Mesothelial cell of epicardium (in vitro differentiated cells): ENCODE data around the gene VEGFA. TPM values are rescaled to one million over a fixed set of nuclear protein-coding genes. Genes with fewer than 3 reads are reported as not detected.

Experiments used
- DNase-seq, 2 experiments: peaks; one replicate each; pipeline ENCODE4 v3.0.0; 2021; ENCODE audit warnings: low spot score in 2 of 2; ENCODE audit not compliant: unreplicated experiment in 2 of 2
- H3K27ac Mint-ChIP-seq: 2 replicates; pipeline ENCODE4 v1.8.0; 2021; ENCODE audit warnings: mixed read lengths
- H3K27me3 Mint-ChIP-seq: 2 replicates; pipeline ENCODE4 v1.8.0; 2021; ENCODE audit warnings: low read depth, mixed read lengths
- H3K36me3 Mint-ChIP-seq: 2 replicates; pipeline ENCODE4 v1.8.0; 2021; ENCODE audit warnings: mixed read lengths
- H3K4me1 Mint-ChIP-seq: 2 replicates; pipeline ENCODE4 v1.8.0; 2021; ENCODE audit warnings: mixed read lengths
- H3K4me3 Mint-ChIP-seq: 2 replicates; pipeline ENCODE4 v1.8.0; 2021; ENCODE audit warnings: mild to moderate bottlenecking, moderate library complexity, mixed read lengths
- H3K9me3 Mint-ChIP-seq: 2 replicates; pipeline ENCODE4 v1.8.0; 2021; ENCODE audit warnings: mixed read lengths
- total RNA-seq: library from RNA; stranded (reverse); gene quantifications from 3 replicates; pipeline ENCODE4 v1.2.1, GENCODE V29; 2021
- TF ChIP-seq, protein P1 (sequence below): fragments of 200-600 bp; sonication (generic); IDR thresholded peaks from one replicate; pipeline ENCODE4 v1.5.0; 2021; ENCODE audit warnings: antibody characterized with exemption; ENCODE audit not compliant: unreplicated experiment

Gene VEGFA
- total RNA-seq, 1 donor from 2014 or later, result 185 TPM

- Mint-ChIP-seq H3K4me3 (no peak overlapping the region), H3K36me3 (peaks cover 22% of the 10 kb centered on the region), H3K4me1 (no peaks in the 10 kb centered on the region), H3K9me3 (no peaks in the 10 kb centered on the region), H3K27ac (no peak overlapping the region), H3K27me3 (no peaks in the 10 kb centered on the region)
- DNase-seq, result no peak
- TF ChIP-seq, protein P1, sequence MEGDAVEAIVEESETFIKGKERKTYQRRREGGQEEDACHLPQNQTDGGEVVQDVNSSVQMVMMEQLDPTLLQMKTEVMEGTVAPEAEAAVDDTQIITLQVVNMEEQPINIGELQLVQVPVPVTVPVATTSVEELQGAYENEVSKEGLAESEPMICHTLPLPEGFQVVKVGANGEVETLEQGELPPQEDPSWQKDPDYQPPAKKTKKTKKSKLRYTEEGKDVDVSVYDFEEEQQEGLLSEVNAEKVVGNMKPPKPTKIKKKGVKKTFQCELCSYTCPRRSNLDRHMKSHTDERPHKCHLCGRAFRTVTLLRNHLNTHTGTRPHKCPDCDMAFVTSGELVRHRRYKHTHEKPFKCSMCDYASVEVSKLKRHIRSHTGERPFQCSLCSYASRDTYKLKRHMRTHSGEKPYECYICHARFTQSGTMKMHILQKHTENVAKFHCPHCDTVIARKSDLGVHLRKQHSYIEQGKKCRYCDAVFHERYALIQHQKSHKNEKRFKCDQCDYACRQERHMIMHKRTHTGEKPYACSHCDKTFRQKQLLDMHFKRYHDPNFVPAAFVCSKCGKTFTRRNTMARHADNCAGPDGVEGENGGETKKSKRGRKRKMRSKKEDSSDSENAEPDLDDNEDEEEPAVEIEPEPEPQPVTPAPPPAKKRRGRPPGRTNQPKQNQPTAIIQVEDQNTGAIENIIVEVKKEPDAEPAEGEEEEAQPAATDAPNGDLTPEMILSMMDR, result no peak
Observed at GRCh38 chr6:43785220-43785752, 15.3 kb downstream of the VEGFA start.

- Mint-ChIP-seq H3K27me3 (no peaks in the 10 kb centered on the region), H3K4me1 (no peaks in the 10 kb centered on the region), H3K4me3 (no peak overlapping the region), H3K27ac (no peak overlapping the region), H3K9me3 (no peaks in the 10 kb centered on the region), H3K36me3 (peaks cover 22% of the 10 kb centered on the region)
- TF ChIP-seq, protein P1, result no peak
- DNase-seq, result no peak
Observed at GRCh38 chr6:43785904-43786303, 15.9 kb downstream of the VEGFA start.

GRCh38 chr6:43786664-43787329 lies 16.8 kb downstream of the VEGFA start:
- no peak for DNase-seq
- Mint-ChIP-seq H3K4me1 (no peaks in the 10 kb centered on the region), H3K27ac (no peak overlapping the region), H3K4me3 (no peak overlapping the region), H3K27me3 (no peaks in the 10 kb centered on the region), H3K9me3 (no peaks in the 10 kb centered on the region), H3K36me3 (peaks cover 20% of the 10 kb centered on the region)
- TF ChIP-seq, protein P1, result no peak

DNA sequence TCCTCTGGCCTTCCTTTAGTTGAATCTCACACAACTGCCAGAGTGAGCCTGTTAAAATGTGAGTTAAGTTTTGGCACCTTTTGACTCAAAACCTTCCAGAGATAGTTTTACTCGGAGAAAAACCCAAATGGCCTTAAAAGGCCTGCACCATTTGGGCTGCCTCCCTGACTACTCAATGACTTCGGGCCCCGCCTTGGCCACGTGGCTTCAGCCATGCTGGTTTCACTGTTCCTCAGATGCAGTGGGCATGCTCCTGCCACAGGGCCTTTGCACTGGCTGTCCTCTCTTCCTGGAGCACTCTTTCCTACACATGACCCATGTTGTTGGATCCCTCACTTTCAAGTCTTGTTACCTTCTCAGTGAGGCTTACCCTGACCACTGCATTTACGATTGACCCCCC lies 18.3 kb downstream of the VEGFA start:
- peaks cover 16% of the 10 kb centered on the region for H3K36me3 Mint-ChIP-seq
- DNase-seq, result no peak
- no peaks in the 10 kb centered on the region for H3K9me3 Mint-ChIP-seq
- no peaks in the 10 kb centered on the region for H3K4me1 Mint-ChIP-seq
- H3K4me3 Mint-ChIP-seq, result no peak overlapping the region
- no peak overlapping the region for H3K27ac Mint-ChIP-seq
- H3K27me3 Mint-ChIP-seq, result no peaks in the 10 kb centered on the region
- TF ChIP-seq, protein P1, result no peak

DNA sequence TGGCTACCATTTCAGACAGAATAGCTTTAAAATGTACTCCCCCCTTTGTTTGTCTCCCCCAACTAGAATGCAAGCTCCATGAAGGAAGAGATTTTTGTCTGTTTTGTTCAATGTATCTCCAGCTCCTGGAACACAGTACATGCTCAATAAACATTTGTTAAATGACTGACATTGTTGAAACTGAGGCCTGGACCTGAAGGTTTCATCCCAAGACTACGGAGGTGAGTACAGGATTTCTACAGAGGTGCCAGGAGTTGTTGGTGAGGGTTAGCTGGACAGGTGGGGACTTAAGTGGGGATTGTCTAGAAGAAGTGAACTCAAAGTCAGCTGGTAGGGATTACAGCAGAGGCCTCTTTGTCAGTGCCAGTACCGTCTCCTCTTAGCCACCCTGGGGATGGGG lies 19.4 kb downstream of the VEGFA start:
- H3K4me3 Mint-ChIP-seq, result no peak overlapping the region
- H3K4me1 Mint-ChIP-seq, result no peaks in the 10 kb centered on the region
- TF ChIP-seq, protein P1, result no peak
- H3K36me3 Mint-ChIP-seq, result peaks cover 10% of the 10 kb centered on the region
- no peaks in the 10 kb centered on the region for H3K27me3 Mint-ChIP-seq
- no peak for DNase-seq
- H3K27ac Mint-ChIP-seq, result no peak overlapping the region
- H3K9me3 Mint-ChIP-seq, result no peaks in the 10 kb centered on the region
